ENCODE results near the gene TMEM44.

The TMEM44 gene

DNA sequence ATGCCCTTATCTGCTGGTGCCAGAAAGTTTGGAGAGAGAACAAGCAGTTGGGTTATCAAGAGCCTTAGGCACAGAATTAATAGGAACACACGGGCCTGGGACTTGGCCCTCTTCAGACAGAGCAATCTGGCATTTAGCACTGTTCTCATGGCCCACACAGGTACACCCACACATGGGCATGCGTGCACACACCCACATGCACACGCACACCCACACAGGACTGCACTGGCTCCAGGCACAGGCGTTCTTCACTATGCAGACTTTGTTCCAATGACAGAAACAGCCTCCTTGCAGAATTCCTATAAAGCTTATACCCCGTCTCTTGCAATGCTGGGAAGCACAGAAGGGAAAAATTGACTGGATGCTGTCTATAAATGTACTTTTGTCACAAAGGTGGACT lies 36.3 kb downstream of the TMEM44 start:
- no peak overlapping the region for H3K4me3 ChIP-seq (ENCODE audit: low read depth, low read length)
- POLR2A ChIA-PET = no interaction called here
- CTCF ChIA-PET = interaction anchor here (0.7 to 7.1 kb wide), 7 partner anchors 19 to 263 kb away, joined by 3 to 130 read pairs (median 4); no protein-coding TSS in a partner anchor
- DNase-seq (ENCODE audit: low read depth, low spot score) = no peak
- TF ChIP-seq, protein P1, sequence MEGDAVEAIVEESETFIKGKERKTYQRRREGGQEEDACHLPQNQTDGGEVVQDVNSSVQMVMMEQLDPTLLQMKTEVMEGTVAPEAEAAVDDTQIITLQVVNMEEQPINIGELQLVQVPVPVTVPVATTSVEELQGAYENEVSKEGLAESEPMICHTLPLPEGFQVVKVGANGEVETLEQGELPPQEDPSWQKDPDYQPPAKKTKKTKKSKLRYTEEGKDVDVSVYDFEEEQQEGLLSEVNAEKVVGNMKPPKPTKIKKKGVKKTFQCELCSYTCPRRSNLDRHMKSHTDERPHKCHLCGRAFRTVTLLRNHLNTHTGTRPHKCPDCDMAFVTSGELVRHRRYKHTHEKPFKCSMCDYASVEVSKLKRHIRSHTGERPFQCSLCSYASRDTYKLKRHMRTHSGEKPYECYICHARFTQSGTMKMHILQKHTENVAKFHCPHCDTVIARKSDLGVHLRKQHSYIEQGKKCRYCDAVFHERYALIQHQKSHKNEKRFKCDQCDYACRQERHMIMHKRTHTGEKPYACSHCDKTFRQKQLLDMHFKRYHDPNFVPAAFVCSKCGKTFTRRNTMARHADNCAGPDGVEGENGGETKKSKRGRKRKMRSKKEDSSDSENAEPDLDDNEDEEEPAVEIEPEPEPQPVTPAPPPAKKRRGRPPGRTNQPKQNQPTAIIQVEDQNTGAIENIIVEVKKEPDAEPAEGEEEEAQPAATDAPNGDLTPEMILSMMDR (IDR thresholded peaks at IDR 0.05; ENCODE audit: insufficient read depth, low read length, missing control alignments) = no peak

DNA sequence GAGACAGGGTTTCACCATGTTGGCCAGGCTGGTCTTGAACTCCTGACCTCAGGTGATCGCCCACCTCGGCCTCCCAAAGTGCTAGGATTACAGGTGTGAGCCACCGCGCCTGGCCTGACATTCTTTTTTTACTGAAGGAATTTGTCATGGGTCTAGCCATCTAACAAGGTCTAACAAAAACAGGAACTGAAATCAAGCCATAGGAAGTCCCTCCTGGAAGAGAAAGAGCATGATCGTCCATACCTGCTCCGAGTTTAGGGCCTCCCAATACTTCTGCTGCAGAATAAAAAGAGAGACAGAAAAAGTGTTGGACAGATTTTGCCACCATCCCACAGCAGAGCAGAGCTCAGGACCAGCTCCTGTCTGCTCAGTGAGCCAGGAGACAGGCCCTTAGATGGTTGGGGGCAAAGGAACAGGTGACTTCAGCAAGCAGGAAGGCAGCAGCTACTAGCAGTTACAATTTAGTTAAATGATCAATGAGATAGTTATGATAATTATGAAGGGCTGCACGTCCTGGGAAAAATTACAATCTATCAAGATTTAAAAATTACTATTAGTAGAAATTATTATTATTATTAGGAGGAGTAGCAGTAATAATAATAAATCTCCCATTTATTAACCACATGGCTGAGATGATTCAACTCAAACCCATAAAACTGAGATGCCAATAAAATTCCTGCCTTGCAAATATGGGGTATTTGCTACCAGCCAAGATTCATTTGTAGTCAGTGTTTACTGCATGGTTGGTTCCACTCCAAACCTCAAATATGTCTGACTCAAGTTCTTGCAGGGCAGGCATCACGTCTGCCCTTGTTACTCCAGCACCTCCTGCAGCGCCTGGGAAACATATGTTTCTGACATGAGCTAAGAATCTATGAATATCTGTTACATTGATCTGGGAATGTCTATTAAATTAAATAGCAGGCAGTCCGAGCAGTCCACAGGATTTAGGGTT lies 40.1 kb downstream of the TMEM44 start:
- DNase-seq (ENCODE audit: low read depth, low spot score) = peak; percentile 100
- H3K4me3 ChIP-seq (ENCODE audit: low read depth, low read length) = no peak overlapping the region
- ChIA-PET POLR2A (interaction anchor here (0.7 to 1.6 kb wide), 4 partner anchors 9 to 109 kb away, joined by 3 to 7 read pairs (median 4); no protein-coding TSS in a partner anchor), CTCF (interaction anchor here (0.6 to 7.1 kb wide), 21 partner anchors 7 to 260 kb away, joined by 3 to 130 read pairs (median 7); partner anchors contain the start of gene TMEM44)
- TF ChIP-seq, protein P1 (IDR thresholded peaks at IDR 0.05; ENCODE audit: insufficient read depth, low read length, missing control alignments) = no peak

DNA sequence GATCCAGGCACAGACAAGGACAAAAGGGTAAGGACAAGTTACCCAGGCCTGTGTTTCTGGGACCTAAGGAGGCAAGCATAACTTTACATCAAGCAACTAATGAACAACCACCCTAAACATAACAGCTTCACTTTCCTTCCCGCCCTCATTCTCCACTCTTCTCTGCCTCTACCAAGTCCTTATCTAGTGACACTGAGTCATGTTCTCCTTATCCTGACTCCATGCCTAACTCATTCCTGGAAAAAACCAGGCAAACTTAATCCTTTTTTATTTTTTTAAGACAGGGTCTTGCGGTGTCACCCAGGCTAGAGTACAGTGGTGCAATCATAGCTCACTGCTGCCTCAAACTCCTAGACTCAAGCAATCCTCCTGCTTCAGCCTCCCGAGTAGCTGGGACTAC lies 44.5 kb downstream of the TMEM44 start:
- no peak overlapping the region for H3K4me3 ChIP-seq (ENCODE audit: low read depth, low read length)
- TF ChIP-seq, protein P1 (IDR thresholded peaks at IDR 0.05; ENCODE audit: insufficient read depth, low read length, missing control alignments) = no peak
- ChIA-PET POLR2A (no interaction called here), CTCF (interaction anchor here (0.9 to 4.6 kb wide), 4 partner anchors 14 to 245 kb away, joined by 3 to 37 read pairs (median 6); partner anchors contain the start of gene TMEM44)
- no peak for DNase-seq (ENCODE audit: low read depth, low spot score)

DNA sequence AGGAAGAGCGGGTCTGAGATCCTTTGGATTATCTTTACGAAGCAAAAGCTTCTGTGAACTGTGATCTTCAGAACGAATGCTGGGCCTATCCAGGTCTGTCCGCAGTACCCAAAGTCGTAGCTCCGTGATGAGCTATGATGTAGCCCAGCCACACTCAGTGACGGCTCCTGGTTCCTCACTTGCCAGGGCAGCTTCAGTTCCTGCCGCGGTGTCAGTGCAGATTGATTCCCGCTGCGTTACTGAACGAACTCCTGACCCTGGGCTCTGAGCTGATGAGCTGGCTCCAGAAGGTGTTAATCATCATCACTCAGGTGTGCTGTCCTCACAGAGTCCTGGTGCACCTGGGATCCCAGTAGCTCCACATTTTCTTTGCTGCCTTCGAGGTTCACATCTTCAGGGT lies 45.0 kb downstream of the TMEM44 start:
- no peak for DNase-seq (ENCODE audit: low read depth, low spot score)
- no peak overlapping the region for H3K4me3 ChIP-seq (ENCODE audit: low read depth, low read length)
- CTCF ChIA-PET = interaction anchor here (0.9 to 4.6 kb wide), 4 partner anchors 14 to 244 kb away, joined by 3 to 37 read pairs (median 6); partner anchors contain the start of gene TMEM44
- TF ChIP-seq, protein P1 (IDR thresholded peaks at IDR 0.05; ENCODE audit: insufficient read depth, low read length, missing control alignments) = no peak
- POLR2A ChIA-PET = interaction anchor here (0.6 kb wide), 1 partner anchor 111 kb away, joined by 3 read pairs; no protein-coding TSS in a partner anchor

DNA sequence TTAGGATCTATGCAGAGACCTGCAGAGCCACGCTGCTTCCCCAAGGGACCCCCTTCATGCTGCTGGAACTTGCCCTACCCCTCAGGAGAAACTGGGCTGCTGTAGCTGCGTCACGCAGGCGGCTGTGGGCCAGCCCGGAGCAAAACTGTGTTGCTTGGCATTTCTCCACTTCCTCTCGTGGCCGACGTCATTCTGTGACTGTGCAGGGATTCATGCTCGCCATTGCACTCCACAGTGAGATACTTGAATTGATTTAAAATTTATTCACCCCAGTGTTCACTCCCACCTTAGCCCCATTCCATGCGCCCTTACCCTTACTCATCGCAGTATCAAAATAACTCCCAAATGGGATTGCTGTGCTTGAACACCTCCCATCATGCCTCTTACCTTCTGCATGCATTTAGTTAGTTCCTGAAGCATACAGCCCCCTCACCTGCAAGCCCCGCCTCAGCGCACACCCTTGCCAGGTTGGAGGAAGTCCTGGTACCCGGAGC lies 45.7 kb downstream of the TMEM44 start:
- no peak overlapping the region for H3K4me3 ChIP-seq (ENCODE audit: low read depth, low read length)
- ChIA-PET POLR2A (interaction anchor here (0.6 kb wide), 1 partner anchor 111 kb away, joined by 3 read pairs; no protein-coding TSS in a partner anchor), CTCF (interaction anchor here (1.1 to 4.6 kb wide), 3 partner anchors 15 to 244 kb away, joined by 3 to 37 read pairs (median 4); no protein-coding TSS in a partner anchor)
- no peak for DNase-seq (ENCODE audit: low read depth, low spot score)
- TF ChIP-seq, protein P1 (IDR thresholded peaks at IDR 0.05; ENCODE audit: insufficient read depth, low read length, missing control alignments) = no peak

DNA sequence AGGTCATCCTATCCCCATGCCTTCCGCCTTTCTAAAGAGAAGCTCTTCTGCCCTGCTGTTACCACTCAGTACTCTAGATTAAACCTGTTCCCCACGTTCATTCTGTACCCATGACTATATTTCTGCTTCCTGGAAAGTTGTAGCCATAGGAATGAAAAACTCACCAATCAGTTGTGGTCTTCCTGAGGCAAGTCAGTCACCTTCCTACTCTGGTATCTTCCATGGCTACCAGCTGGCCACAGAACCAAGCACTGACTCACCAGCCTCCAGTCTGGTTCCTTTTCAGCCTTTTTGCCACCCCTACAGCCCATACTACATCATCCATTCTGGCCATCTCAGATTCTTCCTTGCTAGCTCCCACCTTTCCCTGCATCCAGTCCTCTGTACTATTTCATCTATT lies 46.4 kb downstream of the TMEM44 start:
- POLR2A ChIA-PET = no interaction called here
- TF ChIP-seq, protein P1 (IDR thresholded peaks at IDR 0.05; ENCODE audit: insufficient read depth, low read length, missing control alignments) = no peak
- DNase-seq (ENCODE audit: low read depth, low spot score) = no peak
- H3K4me3 ChIP-seq (ENCODE audit: low read depth, low read length) = no peak overlapping the region
- CTCF ChIA-PET = interaction anchor here (1.1 to 4.6 kb wide), 5 partner anchors 8 to 243 kb away, joined by 3 to 37 read pairs (median 4); no protein-coding TSS in a partner anchor
